Activated T-helper 17 cell treated with anti-CD3 and anti-CD28 coated beads, Interleukin-2, amount 50 U/mL, for 72 hours (primary cell): Measurements from ENCODE around the gene RBM33. TPM values are rescaled to one million over a fixed set of nuclear protein-coding genes. Genes with fewer than 3 reads are reported as not detected.

Source experiments
- ATAC-seq: fragments of 150-1000 bp; cut with Tn5 transposase; replicated peaks from 2 replicates; pipeline ENCODE4 v1.10.0; 2021; ENCODE audit warnings: mild to moderate bottlenecking, moderate library complexity
- H3K27ac Mint-ChIP-seq: one replicate; pipeline ENCODE4 v1.8.0; 2022; ENCODE audit warnings: mixed read lengths
- H3K27me3 Mint-ChIP-seq: one replicate; pipeline ENCODE4 v1.8.0; 2022; ENCODE audit warnings: mixed read lengths
- H3K36me3 Mint-ChIP-seq: one replicate; pipeline ENCODE4 v1.8.0; 2022; ENCODE audit warnings: low read depth, mild to moderate bottlenecking, mixed read lengths
- H3K4me1 Mint-ChIP-seq: one replicate; pipeline ENCODE4 v1.8.0; 2022; ENCODE audit warnings: mixed read lengths
- H3K4me3 Mint-ChIP-seq: one replicate; pipeline ENCODE4 v1.8.0; 2022; ENCODE audit warnings: mild to moderate bottlenecking, mixed read lengths
- H3K9me3 Mint-ChIP-seq: one replicate; pipeline ENCODE4 v1.8.0; 2022; ENCODE audit warnings: mixed read lengths
- total RNA-seq, 2 donors: library from RNA; stranded (reverse); gene quantifications; one replicate each; pipeline ENCODE4 v1.2.3, GENCODE V29; 2022

RBM33 gene, protein sequence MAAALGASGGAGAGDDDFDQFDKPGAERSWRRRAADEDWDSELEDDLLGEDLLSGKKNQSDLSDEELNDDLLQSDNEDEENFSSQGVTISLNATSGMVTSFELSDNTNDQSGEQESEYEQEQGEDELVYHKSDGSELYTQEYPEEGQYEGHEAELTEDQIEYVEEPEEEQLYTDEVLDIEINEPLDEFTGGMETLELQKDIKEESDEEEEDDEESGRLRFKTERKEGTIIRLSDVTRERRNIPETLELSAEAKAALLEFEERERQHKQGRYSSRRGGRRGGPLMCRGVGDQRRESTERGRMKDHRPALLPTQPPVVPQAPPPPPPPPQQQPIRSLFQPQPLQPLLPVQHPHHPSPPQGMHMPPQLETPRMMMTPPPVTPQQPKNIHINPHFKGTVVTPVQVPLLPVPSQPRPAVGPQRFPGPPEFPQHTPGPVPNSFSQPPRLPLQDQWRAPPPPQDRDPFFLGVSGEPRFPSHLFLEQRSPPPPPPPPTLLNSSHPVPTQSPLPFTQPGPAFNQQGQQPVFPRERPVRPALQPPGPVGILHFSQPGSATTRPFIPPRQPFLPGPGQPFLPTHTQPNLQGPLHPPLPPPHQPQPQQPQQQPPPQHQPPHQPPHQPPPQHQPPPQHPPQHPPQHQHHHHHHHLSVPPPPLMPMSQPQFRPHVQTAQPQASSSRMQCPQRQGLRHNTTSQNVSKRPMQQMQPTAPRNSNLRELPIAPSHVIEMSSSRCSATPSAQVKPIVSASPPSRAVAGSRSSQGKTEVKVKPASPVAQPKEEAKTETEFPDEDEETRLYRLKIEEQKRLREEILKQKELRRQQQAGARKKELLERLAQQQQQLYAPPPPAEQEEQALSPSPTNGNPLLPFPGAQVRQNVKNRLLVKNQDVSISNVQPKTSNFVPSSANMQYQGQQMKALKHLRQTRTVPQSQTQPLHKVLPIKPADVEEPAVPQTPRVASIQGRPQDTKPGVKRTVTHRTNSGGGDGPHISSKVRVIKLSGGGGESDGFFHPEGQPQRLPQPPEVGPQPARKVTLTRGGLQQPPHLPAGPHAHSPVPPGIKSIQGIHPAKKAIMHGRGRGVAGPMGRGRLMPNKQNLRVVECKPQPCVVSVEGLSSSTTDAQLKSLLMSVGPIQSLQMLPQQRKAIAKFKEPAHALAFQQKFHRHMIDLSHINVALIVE
- total RNA-seq, result 100 to 1,000 TPM in 1 of 2 donors, 10 to 100 TPM in 1; 79.6 to 114 TPM

DNA sequence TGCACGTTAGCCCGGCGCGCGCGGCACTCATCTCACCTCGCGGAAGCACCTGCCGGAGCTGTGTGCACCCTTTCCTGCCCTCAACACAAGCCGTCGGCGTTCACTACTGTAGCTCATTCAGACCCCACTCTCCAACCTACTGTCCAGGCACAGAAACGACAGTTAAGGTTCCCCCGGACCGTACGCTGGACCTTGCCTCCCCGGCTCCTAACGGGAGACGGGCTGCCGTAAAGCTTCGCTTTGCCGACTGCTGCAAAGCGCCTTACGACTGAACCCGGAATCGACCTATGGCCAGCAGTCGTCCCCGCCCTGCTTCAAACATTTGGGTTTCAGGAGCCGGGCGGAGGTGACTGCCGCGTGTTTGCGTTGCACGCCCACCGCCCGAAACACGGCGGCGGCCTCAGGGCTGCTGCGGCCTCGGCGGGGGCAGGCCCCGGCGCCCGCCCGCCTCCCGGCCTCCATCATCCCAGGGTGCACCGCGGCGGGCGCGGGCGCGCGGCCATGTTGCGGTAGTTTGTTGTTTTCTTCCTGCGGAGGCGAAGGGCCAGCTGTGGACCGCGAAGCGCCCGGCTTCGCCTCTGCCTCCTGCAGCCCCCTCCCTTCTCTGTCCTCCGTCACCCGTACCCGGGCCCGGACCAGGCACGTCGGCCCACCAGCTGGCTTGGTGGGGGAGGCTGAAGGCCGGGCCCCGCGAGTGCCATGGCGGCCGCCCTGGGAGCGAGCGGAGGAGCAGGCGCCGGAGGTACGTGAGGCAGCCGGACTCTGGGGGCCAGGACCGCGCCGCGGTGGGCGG, at the start of gene RBM33:
Gene RBM33, plus strand, starts transcription at position 484 of the 793 bp plus-strand sequence. Its CDS starts 216 bp downstream, at position 700.
- Mint-ChIP-seq H3K27ac (peak within 1 kb of the TSS; percentile 95), H3K4me3 (peak within 1 kb of the TSS; percentile 89), H3K4me1 (peaks cover 27% of the 10 kb centered on the region), H3K9me3 (peaks cover 5% of the 10 kb centered on the region), H3K36me3 (peaks cover 93% of the 10 kb centered on the region), H3K27me3 (no peaks in the 10 kb centered on the region)
- peak; percentile 90 for ATAC-seq

DNA sequence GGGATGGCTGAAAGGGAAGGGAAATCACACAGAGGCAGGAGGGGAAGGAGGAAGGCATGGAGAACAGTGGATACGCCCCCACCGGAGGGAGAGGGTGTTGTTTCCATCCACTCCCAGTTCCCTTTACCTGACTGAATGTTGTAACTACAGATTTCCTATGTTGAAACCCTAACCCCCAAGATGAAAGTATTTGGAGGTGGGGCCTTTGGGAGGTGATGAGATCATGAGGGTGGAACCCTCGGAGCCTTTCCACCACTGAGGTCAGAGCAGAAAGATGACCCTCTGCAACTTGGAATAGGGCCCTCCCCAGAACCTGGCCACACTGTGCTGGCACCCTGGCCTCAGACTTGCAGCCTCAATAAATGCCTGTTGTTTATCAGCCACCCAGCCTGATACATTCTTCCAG, 49.5 kb upstream of the RBM33 start:
- Mint-ChIP-seq H3K4me1 (no peaks in the 10 kb centered on the region), H3K4me3 (no peak overlapping the region), H3K9me3 (no peaks in the 10 kb centered on the region), H3K27ac (no peak overlapping the region), H3K27me3 (peaks cover 29% of the 10 kb centered on the region), H3K36me3 (no peaks in the 10 kb centered on the region)
- ATAC-seq, result no peak

DNA sequence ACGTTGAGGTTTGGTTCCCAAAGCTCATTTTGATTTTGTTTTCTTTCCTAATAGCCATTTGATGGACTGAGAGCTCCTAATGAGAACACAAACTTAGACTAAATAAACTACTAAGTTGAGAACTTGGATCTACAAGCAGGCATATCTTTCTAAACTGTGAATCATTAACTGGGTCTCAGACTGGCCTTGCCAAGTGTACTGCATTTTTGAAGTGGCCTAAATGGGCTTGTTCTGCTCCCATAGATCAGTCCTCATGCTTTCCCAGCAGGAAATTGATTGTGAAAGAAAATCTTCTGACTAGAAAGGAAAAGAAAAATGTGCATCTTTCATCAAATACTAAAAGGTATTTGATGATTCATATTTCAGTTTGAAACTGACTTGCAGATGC, 46.7 kb upstream of the RBM33 start:
- Mint-ChIP-seq H3K27me3 (peaks cover 36% of the 10 kb centered on the region), H3K36me3 (no peaks in the 10 kb centered on the region), H3K9me3 (no peaks in the 10 kb centered on the region), H3K27ac (no peak overlapping the region), H3K4me1 (no peaks in the 10 kb centered on the region), H3K4me3 (no peak overlapping the region)
- ATAC-seq, result no peak

DNA sequence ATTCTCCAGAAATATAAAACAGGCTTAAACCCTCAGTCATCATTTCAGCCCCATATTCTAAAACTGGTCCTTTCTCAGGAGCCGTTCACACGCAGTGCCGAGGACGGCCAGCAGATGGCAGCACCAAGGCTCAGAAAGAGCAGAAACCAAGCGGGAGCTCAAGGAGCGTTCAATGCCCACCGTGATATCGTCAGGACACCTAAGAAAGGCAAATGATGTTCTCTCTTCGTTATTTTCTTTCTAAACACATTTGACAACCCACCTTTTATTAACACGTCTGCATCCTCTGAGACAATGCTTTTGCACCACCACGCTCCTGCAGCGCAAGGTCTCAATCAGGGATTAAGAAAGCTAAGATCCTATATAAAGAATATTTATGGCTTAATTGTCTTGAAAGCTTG, 45.7 kb upstream of the RBM33 start:
- H3K27me3 Mint-ChIP-seq, result peaks cover 34% of the 10 kb centered on the region
- no peak overlapping the region for H3K27ac Mint-ChIP-seq
- no peaks in the 10 kb centered on the region for H3K4me1 Mint-ChIP-seq
- no peaks in the 10 kb centered on the region for H3K36me3 Mint-ChIP-seq
- peak; percentile 75 for ATAC-seq
- no peaks in the 10 kb centered on the region for H3K9me3 Mint-ChIP-seq
- no peak overlapping the region for H3K4me3 Mint-ChIP-seq

DNA sequence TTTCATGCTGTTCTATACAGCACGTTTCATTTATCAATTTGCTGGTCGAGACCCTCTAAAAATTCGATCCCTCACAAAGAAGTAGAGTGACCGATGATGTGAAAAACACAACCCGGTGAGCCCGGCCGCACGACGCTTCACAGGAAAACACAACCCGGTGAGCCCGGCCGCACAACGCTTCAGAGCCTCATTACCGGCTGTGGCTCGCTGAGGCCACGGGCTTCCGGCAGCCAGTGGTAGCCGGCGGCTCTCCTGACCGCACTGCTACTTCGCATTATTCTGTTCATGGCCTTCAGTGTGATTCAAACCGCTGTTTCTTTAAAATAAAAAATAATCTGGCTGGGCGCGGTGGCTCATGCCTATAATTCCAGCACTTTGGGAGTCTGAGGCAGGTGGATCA, 42.3 kb upstream of the RBM33 start:
- Mint-ChIP-seq H3K9me3 (no peaks in the 10 kb centered on the region), H3K4me1 (no peaks in the 10 kb centered on the region), H3K36me3 (no peaks in the 10 kb centered on the region), H3K27me3 (peaks cover 28% of the 10 kb centered on the region), H3K27ac (no peak overlapping the region), H3K4me3 (no peak overlapping the region)
- no peak for ATAC-seq

DNA sequence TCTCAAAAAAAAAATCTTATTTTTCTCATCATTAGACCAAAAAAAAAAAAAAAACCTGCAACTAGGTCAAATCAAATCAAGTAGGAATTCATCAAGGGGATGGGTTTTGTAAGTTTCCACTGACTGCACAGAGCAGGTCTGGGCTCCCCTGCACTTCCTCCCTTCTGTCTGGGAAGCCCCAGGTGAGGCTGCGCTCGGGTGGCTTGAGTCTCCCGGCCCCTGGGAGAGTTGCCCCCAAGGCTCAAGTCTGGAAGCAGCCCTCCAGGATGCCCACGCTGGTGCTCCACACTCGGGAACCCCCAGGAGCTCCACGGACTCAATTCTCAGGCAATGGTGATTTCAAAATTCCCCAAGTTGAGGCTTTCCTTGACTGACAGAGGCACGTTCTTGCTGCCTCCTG, 41.7 kb upstream of the RBM33 start:
- H3K27me3 Mint-ChIP-seq, result peaks cover 28% of the 10 kb centered on the region
- no peak overlapping the region for H3K27ac Mint-ChIP-seq

DNA sequence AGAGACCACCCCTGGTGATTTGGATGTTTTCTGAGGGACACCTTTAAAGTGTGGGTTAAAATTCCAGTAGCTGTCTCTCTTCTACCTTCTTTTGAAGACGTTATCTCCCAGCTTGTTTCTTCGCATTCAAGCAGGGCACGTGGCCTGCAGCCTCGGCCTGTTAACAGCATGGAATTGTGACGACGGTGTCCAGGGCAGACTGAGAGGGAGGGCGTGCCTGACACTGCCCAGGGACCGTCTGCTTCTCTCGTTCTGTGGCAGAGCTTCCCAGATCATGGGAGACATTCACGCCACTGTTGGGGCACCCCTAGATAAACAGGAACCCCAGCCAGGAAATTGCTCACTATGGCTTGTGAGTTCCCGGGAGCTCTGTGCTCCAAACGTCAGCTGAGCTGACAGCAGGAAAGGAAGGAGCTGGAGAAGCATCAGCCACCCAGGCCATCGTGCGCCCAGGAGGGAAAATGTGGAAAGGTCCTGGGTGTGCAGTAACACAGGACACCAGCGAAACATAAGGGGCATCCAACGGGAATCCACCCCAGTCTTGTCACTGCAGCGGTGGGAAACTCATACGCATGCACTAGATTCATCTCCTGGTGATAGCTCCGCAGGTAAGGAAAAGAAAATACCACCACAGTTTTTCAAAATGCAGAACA, 41.1 kb upstream of the RBM33 start:
- Mint-ChIP-seq H3K4me3 (no peak overlapping the region), H3K27ac (no peak overlapping the region), H3K27me3 (peaks cover 28% of the 10 kb centered on the region), H3K4me1 (no peaks in the 10 kb centered on the region), H3K9me3 (no peaks in the 10 kb centered on the region), H3K36me3 (no peaks in the 10 kb centered on the region)
- ATAC-seq, result no peak

More for the DNA sequence above, 41.7 kb upstream of the RBM33 start:
- no peaks in the 10 kb centered on the region for H3K4me1 Mint-ChIP-seq
- H3K36me3 Mint-ChIP-seq, result no peaks in the 10 kb centered on the region
- H3K4me3 Mint-ChIP-seq, result no peak overlapping the region
- H3K9me3 Mint-ChIP-seq, result no peaks in the 10 kb centered on the region
- ATAC-seq, result no peak

DNA sequence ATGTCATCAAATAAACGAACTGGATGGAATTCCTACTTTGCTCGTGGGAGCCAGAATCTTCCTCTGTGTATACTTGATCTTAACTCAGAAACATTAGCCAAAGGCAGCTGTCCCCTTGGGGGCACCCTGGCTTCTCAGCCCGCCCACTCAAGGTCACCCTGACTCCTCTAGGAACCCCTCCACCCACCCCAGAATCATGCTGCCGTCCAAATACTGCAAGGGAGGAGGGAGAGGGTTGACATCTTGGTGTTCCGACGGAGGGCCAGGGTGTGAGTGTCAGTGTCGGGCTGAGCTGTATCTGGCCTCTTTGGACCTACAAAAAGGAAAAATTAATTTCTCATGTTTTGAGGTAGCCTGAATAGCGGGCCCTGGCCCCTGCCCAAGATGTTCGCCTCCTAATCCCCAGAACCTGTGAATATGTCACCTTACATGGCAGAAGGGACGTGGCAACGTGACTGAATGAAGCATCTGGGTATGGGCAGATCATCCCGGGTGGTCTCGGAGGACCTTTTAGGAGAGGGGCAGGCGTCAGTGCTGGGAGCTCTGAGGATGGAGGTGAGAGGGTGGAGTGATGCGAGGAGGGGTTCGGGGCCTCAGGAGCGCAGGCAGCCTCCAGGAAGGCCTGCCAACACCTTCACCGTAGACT, 40.5 kb upstream of the RBM33 start:
- no peaks in the 10 kb centered on the region for H3K9me3 Mint-ChIP-seq
- H3K36me3 Mint-ChIP-seq, result no peaks in the 10 kb centered on the region
- ATAC-seq, result no peak
- H3K4me1 Mint-ChIP-seq, result no peaks in the 10 kb centered on the region
- no peak overlapping the region for H3K4me3 Mint-ChIP-seq
- no peak overlapping the region for H3K27ac Mint-ChIP-seq
- peaks cover 25% of the 10 kb centered on the region for H3K27me3 Mint-ChIP-seq

DNA sequence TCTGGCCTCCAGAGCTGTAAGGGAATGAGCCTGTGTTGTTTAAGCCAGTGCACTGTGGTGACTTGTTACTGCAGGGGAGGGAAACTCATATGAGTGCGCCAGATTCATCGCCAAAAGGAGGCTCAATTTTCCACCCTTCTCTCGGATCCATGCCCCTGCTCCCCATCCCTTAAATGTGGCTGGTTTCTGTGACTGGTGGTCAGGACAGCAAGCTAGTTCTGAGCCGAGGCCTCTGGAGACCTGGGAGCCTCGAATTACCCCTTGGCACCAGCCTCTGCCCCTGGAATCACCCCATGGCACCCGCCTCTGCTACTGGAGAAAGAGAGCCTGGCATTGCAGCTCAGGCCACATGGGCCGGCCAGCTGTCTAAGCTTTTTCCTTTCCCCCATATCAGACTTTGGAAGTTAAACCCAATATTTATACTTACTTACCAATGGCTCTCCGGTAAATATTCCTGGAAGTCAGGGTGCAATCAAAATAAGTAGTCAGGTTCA, 39.9 kb upstream of the RBM33 start:
- Mint-ChIP-seq H3K9me3 (no peaks in the 10 kb centered on the region), H3K4me1 (no peaks in the 10 kb centered on the region), H3K4me3 (no peak overlapping the region), H3K36me3 (no peaks in the 10 kb centered on the region), H3K27ac (no peak overlapping the region), H3K27me3 (peaks cover 22% of the 10 kb centered on the region)
- ATAC-seq, result no peak

DNA sequence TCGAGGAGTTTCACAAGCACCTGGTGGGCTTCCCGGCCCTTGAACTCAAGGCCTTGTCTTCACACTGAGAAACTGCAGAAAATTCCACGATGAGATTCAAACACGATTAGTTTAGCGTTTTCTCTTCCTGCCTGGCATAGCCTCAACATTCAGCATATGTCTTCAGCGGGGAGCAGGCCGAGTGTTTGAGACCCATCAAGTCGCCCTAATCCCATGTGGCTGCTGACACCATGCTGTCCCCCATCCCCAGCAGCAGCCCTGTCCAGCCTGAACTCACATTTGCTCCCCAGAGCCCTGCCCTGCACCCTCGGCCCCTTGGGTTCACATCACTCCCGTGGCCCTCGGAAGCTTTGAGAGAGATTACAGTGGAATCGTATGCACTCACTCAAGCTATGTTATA, 35.3 kb upstream of the RBM33 start:
- H3K36me3 Mint-ChIP-seq, result no peaks in the 10 kb centered on the region

DNA sequence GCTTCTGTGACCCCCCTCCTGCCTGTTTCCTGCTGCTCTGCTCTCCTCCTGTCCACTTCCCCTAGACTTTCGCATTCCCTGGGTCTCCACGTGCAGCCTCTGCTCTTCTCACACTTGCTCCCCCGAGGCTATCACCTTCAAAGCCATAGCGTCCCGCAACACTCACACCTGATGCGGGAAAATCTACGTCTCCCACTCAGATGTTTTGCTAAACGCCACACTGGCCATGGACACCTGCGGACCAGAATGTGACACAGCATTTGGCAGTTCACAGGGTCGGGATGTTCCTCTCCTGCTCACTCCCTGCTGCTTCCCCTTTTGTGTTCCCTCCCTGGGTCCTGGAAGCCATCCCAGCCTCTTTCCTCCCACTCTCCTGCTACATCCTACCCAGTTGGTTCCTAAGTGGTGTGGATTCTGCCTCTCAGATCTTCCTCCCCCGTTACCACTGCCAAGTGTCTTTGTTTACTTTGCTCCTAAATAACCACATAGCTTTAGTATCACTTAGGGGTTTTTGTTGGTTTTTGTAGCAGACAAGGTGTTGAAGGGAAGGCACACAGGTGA, 33.7 kb upstream of the RBM33 start:
- H3K27me3 Mint-ChIP-seq, result peaks cover 12% of the 10 kb centered on the region
- no peak for ATAC-seq
- H3K4me1 Mint-ChIP-seq, result peaks cover 5% of the 10 kb centered on the region
- H3K36me3 Mint-ChIP-seq, result no peaks in the 10 kb centered on the region
- H3K27ac Mint-ChIP-seq, result no peak overlapping the region
- H3K9me3 Mint-ChIP-seq, result no peaks in the 10 kb centered on the region
- H3K4me3 Mint-ChIP-seq, result no peak overlapping the region

More for the DNA sequence above, 35.3 kb upstream of the RBM33 start:
- Mint-ChIP-seq H3K27me3 (peaks cover 13% of the 10 kb centered on the region), H3K9me3 (no peaks in the 10 kb centered on the region), H3K4me3 (no peak overlapping the region), H3K27ac (no peak overlapping the region), H3K4me1 (no peaks in the 10 kb centered on the region)
- no peak for ATAC-seq

DNA sequence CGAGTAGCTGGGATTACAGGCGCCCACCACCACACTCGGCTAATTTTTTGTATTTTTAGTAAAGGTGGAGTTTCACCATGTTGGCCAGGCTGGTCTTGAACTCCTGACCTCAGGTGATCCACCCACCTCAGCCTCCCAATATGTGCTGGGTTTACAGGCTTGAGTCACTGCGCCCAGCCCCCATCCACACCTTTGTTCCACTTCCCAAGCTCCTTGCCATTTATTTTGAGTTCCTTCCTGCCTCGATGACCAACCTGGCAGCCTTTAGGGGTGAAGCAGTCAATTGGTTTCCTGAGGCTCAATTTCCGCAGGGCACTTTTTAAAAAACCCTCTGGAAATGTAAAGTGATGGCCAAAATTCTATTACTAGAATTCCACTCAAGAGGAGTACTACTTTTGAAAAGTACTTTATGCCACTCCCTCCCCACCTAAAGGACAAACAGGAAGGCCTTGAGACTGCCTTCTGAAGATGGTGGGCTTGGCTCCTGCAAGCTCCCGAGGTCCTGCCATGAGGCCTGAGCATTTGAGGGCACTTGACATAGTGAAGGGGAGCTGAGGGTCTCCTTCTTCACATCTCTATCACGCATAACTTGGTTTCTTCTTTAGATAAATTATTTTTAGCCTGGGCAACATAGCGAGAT, 32.5 kb upstream of the RBM33 start:
- H3K27ac Mint-ChIP-seq, result no peak overlapping the region
- H3K9me3 Mint-ChIP-seq, result no peaks in the 10 kb centered on the region
- H3K36me3 Mint-ChIP-seq, result no peaks in the 10 kb centered on the region
- H3K4me1 Mint-ChIP-seq, result peaks cover 5% of the 10 kb centered on the region
- peaks cover 12% of the 10 kb centered on the region for H3K27me3 Mint-ChIP-seq
- no peak overlapping the region for H3K4me3 Mint-ChIP-seq
- no peak for ATAC-seq
